Measurements from ENCODE around the gene CCDC3. TPM values are rescaled to one million over a fixed set of nuclear protein-coding genes. Genes with fewer than 3 reads are reported as not detected.
"Not testable (repeated sequence)": the region's sequence is repeated elsewhere in the genome, so short reads cannot be mapped to it uniquely, and the experiment has no call there.

Gene CCDC3
- total RNA-seq, 1 experiment from 2014 or later, result 3.3 TPM

DNA sequence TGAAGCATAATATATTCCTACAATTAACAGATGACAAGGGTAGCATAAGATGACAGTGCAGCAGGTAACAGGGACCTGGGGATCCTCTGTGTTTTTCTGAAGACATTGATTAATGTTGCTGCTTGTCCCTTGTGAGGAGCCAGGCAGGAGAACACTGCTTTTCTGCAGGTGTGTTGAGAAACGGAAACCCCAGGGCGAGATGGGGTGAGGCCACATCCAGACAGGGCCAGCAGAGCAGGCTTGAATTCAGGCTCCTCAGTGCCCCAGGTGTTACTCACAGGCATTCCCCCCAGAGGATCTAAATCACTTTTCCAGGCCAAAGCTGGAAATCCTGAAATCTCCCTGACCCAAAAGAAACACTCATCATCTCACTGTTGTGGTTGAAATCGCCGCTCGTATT is 105.3 kb downstream of the CCDC3 start:
- Histone ChIP-seq H3K9me3 (peaks cover 13% of the 10 kb centered on the region), H3K36me3 (no peaks in the 10 kb centered on the region), H3K4me3 (no peak overlapping the region), H3K27me3 (no peaks in the 10 kb centered on the region)
- no peak for DNase-seq

GRCh38 chr10:12892924-12893323 is 108.6 kb downstream of the CCDC3 start:
- DNase-seq, result no peak
- H3K36me3 ChIP-seq, result no peaks in the 10 kb centered on the region
- no peaks in the 10 kb centered on the region for H3K27me3 ChIP-seq
- H3K4me3 ChIP-seq, result no peak overlapping the region
- H3K9me3 ChIP-seq, result peaks cover 13% of the 10 kb centered on the region

DNA sequence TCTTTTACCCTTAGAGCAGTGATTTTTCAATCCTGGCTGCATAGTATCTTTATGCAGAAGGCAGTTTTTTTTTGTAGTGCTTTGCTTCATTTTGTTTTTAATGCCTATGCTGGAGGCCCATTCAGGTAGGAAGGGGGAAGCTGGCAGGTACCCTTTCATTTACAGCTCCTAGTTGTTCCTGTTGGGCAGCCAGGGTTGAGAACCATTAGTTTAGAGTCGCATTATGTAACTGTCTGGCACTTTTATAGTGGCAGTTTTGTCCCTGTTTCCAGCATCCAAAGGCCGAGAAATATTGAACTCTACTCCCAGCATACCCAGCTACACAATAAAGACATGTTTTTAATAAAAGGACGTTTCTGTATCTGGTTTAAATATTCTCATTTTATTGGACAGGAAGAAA is 110.6 kb downstream of the CCDC3 start:
- Histone ChIP-seq H3K4me3 (no peak overlapping the region), H3K9me3 (peaks cover 13% of the 10 kb centered on the region), H3K36me3 (no peaks in the 10 kb centered on the region), H3K27me3 (no peaks in the 10 kb centered on the region)
- no peak for DNase-seq

GRCh38 chr10:12888470-12888869 is 113.0 kb downstream of the CCDC3 start:
- no peak for DNase-seq
- Histone ChIP-seq H3K4me3 (no peak overlapping the region), H3K9me3 (peaks cover 9% of the 10 kb centered on the region), H3K27me3 (no peaks in the 10 kb centered on the region), H3K36me3 (no peaks in the 10 kb centered on the region)

- Histone ChIP-seq H3K27me3 (no peaks in the 10 kb centered on the region), H3K9me3 (peaks cover 3% of the 10 kb centered on the region), H3K4me3 (no peak overlapping the region), H3K36me3 (no peaks in the 10 kb centered on the region)
- peak; percentile 18 for DNase-seq
These were observed 113.7 kb downstream of the CCDC3 start for GRCh38 chr10:12887780-12888179.

- Histone ChIP-seq H3K9me3 (no peaks in the 10 kb centered on the region), H3K36me3 (no peaks in the 10 kb centered on the region), H3K27me3 (no peaks in the 10 kb centered on the region), H3K4me3 (no peak overlapping the region)
- DNase-seq, result no peak
These were observed 116.7 kb downstream of the CCDC3 start for GRCh38 chr10:12884851-12885250.

DNA sequence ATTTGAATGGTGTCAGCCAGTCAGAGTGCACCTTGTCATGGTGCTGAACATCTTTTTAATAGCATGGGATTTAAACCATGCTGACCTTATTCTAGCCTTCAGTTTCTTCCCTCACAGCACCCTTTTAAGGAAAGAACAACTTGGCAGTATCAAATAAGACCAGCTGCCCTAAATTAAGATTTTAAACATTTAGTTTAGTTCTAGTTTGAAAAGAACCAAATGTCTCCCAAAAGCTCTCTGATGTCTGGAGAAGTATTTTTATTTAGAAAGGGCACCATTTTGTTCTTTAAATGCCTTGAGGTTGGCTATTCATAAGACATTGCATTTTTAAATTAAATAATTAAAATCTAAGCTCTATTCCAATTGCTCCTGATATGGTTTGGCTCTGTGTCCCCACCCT is 121.1 kb downstream of the CCDC3 start:
- DNase-seq, result no peak
- no peak overlapping the region for H3K4me3 ChIP-seq
- no peaks in the 10 kb centered on the region for H3K27me3 ChIP-seq
- H3K36me3 ChIP-seq, result no peaks in the 10 kb centered on the region
- no peaks in the 10 kb centered on the region for H3K9me3 ChIP-seq

DNA sequence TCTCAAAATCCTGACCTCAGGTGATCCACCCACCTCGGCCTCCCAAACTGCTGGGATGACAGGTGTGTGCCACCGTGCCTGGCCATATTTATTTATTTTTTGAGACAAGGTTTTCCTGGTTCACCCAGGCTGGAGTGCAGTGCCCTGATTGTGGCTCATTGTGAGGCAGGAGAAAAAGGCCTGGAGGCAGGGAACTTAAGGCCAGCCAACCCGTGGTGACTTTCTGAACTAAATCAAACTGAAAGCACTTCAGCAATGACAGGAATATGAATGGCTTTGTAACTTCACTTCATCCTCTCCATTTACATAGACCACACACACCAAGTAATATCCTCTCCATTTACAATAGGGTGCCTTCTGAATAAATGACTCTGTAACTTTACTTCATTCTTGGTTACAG is 124.4 kb downstream of the CCDC3 start:
- Histone ChIP-seq H3K27me3 (no peaks in the 10 kb centered on the region), H3K4me3 (no peak overlapping the region), H3K36me3 (no peaks in the 10 kb centered on the region), H3K9me3 (no peaks in the 10 kb centered on the region)
- no peak for DNase-seq

DNA sequence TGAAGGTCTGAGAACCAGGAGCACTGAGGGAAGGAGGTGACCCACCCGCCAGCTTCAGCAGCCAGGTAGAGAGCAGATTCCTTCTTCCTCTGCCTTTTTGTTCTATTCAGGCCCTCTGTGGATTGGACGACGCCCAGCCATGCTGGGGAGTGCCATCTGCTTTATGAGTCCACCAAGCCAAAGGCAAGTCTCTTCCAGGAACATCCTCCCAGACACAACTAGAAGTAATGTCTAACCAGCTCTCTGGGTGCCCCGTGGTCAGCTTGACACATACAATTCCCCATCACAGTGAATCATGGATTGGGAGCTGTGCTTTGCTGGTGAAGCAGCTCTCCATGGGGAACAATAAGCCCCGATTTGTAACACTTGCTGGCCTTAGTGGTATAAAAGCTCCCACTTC is 125.2 kb downstream of the CCDC3 start:
- Histone ChIP-seq H3K27me3 (no peaks in the 10 kb centered on the region), H3K4me3 (no peak overlapping the region), H3K9me3 (no peaks in the 10 kb centered on the region), H3K36me3 (no peaks in the 10 kb centered on the region)
- DNase-seq, result no peak

DNA sequence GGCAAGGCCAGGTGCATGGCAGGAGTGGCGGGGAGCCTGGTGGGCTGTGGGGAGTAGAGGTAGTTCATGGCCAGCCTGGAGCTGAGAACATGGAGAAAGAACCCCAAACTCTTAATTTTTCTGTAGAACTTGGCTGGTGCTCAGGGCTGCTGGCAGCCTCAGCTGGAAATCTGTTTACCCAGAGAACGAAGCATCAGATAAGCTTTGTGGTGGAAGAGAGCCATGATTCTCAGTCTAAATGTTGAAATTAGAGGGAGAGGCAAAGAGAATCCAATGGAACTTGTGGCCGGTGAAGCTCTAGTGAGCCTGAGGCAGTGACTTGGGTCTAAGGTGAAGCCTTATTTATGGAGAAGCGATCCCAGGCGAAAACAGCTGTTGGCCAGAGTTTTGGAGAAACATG is 126.4 kb downstream of the CCDC3 start:
- H3K27me3 ChIP-seq, result no peaks in the 10 kb centered on the region
- H3K4me3 ChIP-seq, result no peak overlapping the region
- H3K9me3 ChIP-seq, result no peaks in the 10 kb centered on the region
- H3K36me3 ChIP-seq, result no peaks in the 10 kb centered on the region
- peak; percentile 35 for DNase-seq

GRCh38 chr10:12874501-12874900 is 127.0 kb downstream of the CCDC3 start:
- H3K36me3 ChIP-seq, result no peaks in the 10 kb centered on the region
- DNase-seq, result no peak
- H3K4me3 ChIP-seq, result no peak overlapping the region
- no peaks in the 10 kb centered on the region for H3K27me3 ChIP-seq
- H3K9me3 ChIP-seq, result no peaks in the 10 kb centered on the region

DNA sequence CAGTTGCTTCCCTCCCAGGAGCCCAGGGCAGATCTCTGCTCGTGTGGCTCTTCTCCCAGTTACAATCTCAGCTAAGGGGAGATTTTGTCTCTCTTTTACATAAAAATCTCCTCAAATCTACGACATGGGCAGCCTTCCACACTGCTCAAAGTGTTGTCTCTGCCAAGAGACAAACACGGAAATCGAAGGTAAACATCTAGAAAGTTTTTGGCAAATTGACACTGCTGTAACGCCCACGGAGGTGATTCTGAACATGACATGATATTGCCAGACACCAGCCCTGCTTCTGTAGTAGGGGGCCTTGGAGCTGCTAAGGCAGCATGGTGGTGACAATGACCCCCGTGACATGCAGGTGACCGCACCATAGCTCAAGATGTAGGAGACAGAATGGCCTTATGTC is 128.3 kb downstream of the CCDC3 start:
- Histone ChIP-seq H3K36me3 (no peaks in the 10 kb centered on the region), H3K9me3 (no peaks in the 10 kb centered on the region), H3K27me3 (no peaks in the 10 kb centered on the region), H3K4me3 (no peak overlapping the region)
- no peak for DNase-seq

DNA sequence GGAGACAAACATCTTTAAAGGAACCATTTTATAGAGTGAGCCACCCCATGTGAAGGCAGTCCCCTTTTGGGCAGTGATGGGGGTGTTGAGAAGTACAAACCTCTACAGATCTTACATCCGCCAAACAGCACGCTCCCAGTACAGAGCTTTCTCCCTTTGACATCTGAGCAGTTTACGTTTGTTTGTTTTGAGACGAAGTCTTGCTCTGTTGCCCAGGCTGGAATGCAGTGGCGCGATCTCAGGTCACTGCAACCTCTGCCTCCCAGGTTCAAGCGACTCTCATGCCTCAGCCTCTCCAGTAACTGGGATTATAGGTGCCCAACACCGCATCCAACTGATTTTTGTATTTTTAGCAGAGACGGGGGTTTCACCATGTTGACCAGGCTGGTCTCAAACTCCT is 128.9 kb downstream of the CCDC3 start:
- Histone ChIP-seq H3K9me3 (no peaks in the 10 kb centered on the region), H3K27me3 (no peaks in the 10 kb centered on the region), H3K4me3 (no peak overlapping the region), H3K36me3 (no peaks in the 10 kb centered on the region)
- DNase-seq, result no peak

- Histone ChIP-seq H3K36me3 (no peaks in the 10 kb centered on the region), H3K27me3 (no peaks in the 10 kb centered on the region), H3K4me3 (no peak overlapping the region), H3K9me3 (no peaks in the 10 kb centered on the region)
- peak; percentile 70 for DNase-seq
These were observed 132.1 kb downstream of the CCDC3 start for GRCh38 chr10:12869427-12869826.

DNA sequence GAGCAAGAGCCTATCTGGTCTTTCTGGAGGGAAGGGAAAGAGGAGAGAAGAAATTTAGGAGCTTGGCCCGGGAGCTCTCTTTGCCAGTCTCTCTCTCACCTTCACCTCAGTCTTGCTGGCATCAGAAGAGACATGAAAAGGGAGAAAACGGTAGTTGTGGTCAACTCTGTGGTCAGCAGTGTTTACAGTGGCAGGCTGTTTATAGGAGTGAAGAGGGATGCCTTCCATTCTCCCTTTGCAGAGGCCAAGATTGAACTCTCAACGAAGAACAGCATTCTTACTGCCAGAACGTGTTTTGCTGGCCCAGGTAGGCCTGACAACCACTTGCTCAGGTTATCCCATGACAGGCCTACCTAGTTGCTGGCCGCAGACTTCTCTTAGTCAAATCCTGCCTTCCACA is 133.3 kb downstream of the CCDC3 start:
- no peaks in the 10 kb centered on the region for H3K27me3 ChIP-seq
- H3K4me3 ChIP-seq, result no peak overlapping the region
- peak; percentile 23 for DNase-seq
- no peaks in the 10 kb centered on the region for H3K9me3 ChIP-seq
- H3K36me3 ChIP-seq, result no peaks in the 10 kb centered on the region

DNA sequence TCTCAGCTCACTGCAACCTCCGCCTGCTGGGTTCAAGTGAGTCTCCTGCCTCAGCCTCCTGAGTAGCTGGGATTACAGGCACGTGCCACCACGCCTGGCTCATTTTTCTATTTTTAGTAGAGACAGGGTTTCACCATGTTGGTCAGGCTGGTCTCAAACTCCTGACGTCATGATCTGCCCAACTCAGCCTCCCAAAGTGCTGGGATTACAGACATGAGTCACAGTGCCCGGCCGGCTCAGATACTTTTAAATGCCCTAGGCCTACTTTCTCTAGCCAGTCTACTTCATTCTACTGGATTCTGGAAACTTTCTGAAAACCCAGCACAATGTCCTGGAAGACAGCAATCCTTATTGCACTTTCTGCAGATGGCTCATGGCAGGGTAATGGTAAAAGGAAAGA is 136.0 kb downstream of the CCDC3 start:
- DNase-seq, result peak; percentile 42
- H3K9me3 ChIP-seq, H3K4me3 ChIP-seq, H3K36me3 ChIP-seq, H3K27me3 ChIP-seq: not testable (repeated sequence)

DNA sequence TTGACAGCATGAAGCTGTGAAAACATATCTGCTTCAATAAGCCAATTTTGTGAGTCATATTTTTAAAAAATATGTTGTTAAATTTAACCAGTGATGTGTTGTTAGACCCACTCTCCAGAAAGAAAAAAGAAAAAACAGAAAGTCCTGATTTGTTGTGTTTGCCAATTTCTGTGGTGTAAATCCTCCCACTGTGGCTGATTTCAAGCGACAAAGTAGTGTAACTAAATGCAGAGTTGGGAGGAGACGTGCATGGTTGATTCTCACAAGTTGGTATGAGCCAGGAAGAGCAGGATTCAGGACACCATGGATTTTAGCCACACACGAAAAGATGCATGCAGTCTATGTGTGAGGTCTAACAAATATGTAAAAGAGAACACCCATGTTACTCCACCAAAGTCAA is 139.1 kb downstream of the CCDC3 start:
- H3K4me3 ChIP-seq, result no peak overlapping the region
- no peak for DNase-seq
- H3K36me3 ChIP-seq, result no peaks in the 10 kb centered on the region
- H3K9me3 ChIP-seq, result no peaks in the 10 kb centered on the region
- H3K27me3 ChIP-seq, result peaks cover 3% of the 10 kb centered on the region; the same call in 1 of the 2 replicates

- Histone ChIP-seq H3K9me3 (no peaks in the 10 kb centered on the region), H3K4me3 (no peak overlapping the region), H3K27me3 (peaks cover 3% of the 10 kb centered on the region), H3K36me3 (no peaks in the 10 kb centered on the region)
- DNase-seq, result no peak
These were observed 146.5 kb downstream of the CCDC3 start for GRCh38 chr10:12854988-12855387.

DNA sequence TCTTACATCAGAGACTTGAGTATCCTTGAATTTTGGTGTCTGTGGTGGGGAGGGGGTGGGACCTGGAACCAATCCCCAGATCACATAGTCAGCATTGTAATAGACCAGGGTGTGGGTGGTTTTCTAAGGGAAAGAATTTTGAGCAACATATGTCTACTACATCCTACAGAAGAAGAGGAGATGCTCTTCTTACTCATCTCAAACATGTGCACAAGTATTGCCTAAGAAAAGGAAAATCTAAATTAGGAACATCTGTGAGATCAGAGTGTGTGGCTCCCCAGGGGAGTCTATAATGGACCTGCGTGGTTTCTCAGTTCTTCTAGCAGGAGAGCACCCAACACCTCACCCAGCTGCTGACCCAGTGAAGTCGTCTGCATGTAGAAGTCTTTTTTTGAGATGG is 148.8 kb downstream of the CCDC3 start:
- H3K36me3 ChIP-seq, result no peaks in the 10 kb centered on the region
- DNase-seq, result no peak
- H3K4me3 ChIP-seq, result no peak overlapping the region
- H3K9me3 ChIP-seq, result no peaks in the 10 kb centered on the region
- no peaks in the 10 kb centered on the region; the same call in 1 of the 2 replicates for H3K27me3 ChIP-seq

All from MG63 (cell line).